OCI-M1 (cell line): ENCODE results near the gene MEGF11.

ENCODE experiments used
- DNase-seq: peaks from one replicate; lab custom pipeline; 2025; lab: John Stamatoyannopoulos, UW

The MEGF11 gene

DNA sequence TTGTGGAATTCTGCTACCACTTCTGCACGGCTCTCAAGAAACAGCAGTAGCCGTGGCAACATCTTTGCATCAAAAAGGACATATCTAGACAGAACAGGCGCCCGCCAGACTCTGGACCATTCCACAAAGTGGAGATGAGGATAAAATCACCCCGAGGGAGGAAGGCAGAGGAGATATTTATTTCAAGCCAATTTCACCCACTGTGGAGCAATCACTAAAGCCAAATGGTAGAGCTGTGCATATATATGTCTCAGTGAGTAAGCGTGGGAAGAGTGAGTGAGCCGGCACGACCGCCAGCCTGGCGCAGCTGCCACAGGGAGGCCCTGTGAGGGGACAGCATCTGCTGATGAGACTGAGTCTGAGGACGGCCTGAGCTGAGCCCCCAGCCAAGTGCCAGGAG is 111.3 kb downstream of the MEGF11 start:
- no peak for DNase-seq

DNA sequence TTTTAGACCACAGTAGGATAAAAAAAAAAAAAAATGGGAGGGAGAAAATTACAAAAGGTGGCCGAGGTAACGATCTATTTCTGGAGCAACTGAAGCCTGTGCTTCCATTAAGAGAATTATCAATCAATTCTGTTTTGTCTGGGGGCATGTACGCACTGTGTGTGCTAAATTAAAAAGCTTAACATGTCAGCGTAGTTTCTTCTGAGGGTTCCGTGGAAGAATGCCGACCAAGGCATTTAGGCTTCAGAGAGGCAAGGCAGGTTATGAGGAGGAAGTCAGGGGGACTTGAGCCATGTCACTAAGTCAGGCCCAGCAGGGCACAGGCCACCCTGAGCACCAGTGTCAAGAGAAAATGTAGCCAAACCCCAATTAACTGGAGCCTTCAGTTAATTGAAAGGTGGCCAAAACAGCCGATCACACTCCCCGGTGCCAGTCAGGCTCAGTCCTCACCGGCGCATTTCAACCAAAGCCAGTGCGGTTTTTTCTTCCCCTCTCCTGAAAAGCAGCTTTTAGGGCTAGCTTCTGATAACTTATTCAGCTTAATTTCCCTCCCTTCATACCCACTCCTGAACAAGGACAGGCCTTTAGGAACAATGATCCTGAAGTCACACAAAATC is 113.9 kb downstream of the MEGF11 start:
- no peak for DNase-seq

DNA sequence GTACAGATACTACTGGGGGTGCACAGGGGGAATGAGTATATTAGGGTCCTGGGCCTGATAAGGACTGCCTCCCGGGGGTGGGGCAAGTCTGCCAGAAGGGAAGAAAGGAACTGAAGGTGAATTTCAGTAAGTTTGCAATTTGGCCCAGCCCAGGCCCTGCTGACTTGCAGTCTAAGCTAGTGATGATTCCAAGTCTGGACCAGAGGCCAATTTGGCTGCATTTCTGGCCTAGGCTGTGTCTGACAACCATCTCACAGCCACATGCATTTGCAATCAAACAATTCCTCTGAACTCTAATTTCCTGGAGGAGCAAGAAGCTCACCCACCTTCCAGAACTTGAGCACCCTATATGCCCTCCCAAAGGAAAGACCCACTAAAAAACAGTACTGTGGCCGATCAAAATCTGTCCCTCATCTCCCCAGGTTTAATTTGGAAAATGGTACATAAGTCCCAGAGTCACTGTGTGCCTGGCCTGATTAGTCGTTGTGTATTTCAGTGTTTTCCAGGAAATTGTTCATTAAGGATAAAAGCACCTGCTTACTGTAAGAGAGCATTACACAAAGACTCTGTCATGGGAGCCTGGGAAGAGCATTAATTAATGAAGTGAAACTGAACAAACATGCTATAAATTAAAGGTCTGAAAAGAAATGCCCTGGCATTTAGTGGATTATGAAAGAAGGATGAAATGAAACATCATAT is 114.5 kb downstream of the MEGF11 start:
- no peak for DNase-seq

DNA sequence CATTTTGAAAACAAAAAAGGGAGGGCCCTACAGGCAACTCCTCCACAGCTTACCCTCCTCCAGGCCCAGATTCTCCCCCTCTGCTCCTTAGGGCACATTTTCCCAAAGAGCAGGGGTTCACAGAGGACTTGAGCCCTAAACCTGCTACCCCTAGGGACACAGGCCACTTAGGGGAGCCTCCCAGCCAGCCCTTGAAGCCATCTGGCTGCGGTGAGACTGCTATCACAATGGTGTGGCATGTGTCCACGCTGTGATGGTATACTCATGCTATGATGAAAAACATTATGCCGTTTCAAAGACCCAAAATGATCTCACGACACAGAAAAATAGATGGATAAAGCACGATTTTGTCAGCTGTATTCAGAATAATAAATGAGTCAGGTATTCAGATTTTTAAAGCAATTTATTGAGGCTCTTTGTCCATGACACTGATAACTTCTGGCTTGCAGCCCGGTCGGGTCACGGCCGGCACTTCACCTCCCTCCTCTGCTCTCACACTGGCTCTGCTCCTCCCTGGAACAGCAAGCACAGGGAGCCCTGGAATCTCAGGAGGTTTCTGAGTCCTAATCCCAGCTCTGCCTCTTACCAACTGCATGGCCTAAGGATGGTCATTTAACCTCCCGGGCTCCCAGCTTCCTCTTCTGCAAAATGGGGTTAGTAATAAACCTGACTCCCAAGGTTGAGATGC is 115.3 kb downstream of the MEGF11 start:
- DNase-seq, result no peak

DNA sequence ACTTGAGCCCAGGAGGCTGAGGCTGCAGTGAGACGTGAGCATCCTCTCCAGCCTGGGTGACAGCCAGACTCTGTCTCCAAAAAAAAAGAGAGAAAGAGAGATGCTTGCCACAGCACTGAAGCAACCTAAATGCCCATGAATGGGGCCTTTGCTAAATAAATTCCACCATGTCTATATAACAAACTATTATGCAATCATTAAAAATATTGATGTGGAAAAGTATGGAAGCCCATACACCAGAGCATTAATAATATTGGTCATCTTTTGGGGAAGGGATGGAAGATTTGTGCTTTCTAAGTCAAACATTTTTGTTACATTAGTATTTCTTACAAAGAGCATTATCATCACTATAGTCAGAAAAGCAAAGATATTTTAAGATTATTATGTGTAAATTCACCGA is 116.6 kb downstream of the MEGF11 start:
- no peak for DNase-seq

DNA sequence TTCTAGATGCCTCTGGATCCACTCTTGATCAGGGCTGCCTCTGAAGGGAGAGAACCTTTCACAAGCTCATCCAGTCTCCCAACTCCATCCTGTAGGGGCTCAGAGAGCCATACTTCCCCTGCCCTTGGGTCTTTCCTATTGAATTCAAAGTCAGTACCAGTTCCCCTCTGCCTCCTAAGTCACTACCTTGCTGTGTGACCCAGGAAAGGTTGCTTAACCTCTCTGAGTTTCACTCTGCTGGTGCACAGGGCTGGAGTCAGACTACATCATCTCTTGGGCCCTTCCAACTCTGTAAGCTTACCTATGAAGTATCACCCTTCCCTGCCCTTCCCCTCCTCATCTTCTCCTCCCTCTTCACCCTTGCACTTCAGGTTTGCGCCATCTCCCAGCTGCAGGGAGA is 117.9 kb downstream of the MEGF11 start:
- no peak for DNase-seq

DNA sequence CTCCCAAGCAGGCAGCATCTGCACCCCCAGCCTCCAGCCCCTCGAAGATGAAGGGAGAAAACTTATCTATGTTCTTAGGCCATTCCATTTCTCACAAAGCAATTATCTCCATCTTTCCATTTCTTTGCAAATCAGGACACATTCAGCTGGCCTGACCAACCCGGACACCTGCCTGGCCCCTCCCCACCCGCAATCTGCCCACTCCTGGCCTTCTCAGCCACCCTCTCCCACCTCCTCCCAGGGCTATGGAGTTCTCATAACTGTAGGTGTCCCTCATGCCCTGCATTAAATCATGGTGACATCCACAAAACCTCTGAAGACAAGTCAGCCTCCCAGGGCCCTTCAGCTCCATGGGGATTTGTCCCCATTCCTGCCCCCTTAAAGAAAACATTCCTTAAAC is 119.3 kb downstream of the MEGF11 start:
- DNase-seq, result no peak

DNA sequence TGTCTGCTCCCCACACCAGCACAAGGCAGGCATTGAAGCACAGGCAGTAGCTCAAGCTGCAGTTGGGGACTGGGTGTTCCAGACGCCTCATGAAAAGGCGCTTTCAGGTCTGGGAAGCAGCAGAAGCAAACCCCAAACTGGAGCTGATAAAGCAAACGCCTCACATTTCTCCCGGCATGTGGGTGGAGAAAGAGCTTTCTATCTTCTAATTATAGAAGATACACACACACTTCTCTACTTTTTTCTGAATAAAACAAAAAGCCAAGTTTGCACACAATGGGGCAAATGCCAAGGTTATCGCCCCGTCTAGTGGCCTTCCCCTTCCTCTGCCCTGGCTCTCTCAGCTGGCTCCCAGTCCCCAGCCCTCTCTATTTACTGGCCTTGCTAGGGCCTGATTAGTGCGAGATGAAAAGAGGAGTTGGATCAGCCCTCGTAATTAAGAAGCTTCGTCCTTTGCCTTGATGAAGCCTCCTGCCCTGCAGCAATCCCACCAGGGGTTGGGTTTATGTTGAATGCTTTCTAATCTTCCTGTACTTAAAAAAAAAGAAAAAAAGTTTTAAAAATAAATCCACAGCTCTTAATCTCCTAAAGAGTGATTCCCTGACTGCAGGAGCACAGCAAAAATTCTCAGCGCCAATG is 120.2 kb downstream of the MEGF11 start:
- DNase-seq, result no peak

DNA sequence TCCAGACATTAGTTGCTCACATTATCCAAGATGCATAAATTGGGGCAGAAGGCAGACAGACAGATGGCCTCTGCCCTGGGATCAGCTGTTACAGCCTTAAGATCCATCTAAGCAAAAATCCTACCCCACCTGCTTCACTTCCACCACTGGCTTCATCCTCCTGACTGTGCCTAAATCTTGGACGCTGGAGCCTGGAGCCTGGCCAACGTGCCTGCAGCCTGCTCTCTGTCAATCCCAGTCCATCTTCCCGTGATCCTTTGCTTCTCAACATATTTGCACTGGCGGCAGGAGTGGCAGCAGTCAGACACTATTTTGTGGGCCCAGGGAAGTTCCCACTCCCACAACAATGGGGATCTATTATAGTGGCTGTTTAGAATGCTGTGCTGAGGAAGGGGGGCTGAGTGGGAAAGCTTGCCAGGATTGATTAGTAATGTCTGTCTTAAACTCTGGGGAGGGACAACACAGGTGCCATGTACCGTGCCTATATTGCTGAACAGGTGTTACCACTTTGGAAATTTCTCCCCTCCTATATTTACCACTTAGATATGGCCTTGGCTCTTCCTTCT is 121.2 kb downstream of the MEGF11 start:
- DNase-seq, result no peak

DNA sequence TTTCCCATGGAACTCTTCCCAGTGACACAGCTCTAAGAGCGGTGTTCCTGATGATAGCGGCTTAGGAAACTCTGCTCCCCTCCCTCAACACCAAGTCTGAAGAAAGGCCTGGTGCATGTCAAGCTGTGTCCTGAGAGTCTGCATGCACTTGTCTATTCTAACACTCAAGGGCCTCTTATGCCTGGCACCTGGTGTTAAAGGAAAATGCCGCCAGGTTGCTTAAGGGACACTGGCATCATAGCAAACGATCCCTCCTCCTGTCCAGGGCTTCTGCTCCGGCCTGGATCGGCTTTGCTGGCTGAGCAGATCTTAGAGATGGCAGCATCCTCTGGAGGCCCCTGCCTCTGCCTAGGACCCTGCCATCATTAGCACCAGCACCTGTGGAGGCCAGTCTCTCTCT is 121.7 kb downstream of the MEGF11 start:
- no peak for DNase-seq

DNA sequence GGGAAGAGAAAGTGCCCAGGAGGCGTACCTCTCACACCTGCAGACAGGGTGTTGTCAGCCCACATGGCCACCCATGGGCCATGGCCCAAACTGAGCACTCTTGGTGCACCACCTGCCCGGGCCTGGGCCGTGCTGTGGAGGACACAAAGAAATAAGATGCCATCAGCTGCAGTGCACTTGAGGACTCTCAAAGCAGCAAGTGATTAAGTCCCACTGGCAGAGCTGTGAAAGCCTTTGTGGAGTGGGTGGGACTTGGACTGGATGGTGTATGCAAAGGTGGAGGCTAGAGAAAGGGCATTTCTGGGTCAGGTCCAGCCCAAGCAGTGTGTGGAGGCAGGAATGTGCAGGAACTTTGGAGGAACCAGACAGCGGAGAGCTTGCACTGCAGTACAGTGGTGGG is 122.3 kb downstream of the MEGF11 start:
- no peak for DNase-seq

DNA sequence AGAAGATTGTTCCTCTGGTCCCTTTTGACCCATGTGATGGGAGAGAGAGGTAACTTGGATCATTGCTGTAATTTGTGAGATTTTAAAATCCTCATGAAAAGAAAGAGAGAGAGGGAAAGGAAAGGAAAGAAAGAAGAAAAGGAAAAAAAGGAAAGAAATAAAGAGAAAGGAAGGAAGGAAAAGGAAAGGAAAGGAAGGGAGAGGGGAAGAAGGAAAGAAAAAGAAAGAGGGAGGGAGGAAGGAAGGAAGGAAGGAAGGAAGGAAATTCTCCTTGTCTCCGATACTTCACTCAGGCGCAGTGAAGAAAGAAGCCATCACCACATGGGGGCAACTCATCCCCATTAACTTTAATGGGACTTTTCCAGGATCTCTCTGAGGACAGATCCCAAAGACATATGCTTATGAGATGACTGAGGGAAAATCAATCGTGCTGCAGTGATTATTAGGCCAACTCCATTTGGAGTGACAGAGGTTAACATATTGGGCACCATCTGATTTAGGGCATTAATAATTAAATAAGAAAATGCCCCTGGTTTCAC is 123.0 kb downstream of the MEGF11 start:
- no peak for DNase-seq

DNA sequence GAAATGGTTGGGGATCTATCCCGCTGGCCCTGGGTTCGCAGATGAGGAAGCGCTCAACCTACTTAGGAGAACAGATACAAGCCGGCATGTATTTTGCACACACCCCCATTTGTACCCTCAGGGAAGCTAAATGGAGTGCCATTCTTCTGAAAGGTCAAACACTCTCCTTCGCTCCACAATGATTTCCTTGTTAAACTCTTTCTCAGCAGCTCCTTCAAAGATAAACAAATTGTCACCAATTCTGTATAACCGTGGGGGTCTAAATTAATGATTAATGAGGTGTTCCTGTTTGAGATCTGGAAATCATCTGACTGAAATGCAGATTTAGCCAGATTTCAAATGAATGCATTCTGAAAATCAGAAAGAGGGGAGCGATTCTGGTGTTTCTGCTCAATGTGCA is 124.0 kb downstream of the MEGF11 start:
- no peak for DNase-seq

DNA sequence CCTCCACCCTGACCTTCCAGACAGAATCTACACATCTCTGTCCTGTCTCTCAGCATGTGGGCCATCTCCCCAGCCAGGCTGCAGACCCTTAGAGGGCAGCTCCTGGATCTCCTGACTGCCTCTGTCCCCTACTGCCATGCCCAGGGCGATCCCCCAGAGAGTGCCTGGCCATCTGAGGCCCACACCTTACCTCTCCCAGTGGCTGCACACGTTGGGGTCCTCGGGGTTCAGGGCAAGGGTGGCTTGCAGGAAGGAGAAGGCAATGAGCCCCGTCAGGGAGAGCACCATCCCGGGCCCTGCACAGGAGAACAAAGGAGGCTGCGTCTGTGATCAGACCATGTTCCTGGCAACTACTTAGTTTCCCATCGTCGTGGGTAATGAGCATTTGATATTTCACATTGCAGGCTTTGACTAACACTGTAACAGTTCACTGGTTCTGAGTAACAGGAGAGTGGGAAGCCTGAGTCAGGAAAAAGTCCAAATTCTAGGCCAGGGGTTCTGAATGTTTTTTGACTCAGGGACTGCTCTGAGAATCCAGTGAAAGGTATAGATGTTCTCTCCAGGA is 125.4 kb downstream of the MEGF11 start:
- no peak for DNase-seq

DNA sequence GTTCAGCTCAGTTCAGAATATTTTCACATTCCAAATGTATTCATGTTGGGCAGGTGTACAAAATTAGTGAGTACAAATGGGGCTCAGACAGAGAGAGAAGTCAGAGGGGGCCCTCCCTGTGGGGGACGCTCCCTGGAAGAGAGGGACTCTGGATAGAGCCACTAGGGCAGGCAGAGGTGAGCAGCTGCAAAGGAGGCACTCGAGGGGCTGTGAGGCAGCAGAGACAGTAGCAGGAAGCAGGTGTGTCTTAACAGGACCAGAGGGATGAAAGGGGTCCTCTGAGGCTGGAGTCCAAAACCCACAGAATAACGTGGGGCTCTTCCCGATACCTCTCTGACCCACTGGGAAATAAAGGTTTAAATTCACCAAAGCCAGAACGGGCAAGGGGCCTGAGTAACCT is 127.1 kb downstream of the MEGF11 start:
- no peak for DNase-seq

DNA sequence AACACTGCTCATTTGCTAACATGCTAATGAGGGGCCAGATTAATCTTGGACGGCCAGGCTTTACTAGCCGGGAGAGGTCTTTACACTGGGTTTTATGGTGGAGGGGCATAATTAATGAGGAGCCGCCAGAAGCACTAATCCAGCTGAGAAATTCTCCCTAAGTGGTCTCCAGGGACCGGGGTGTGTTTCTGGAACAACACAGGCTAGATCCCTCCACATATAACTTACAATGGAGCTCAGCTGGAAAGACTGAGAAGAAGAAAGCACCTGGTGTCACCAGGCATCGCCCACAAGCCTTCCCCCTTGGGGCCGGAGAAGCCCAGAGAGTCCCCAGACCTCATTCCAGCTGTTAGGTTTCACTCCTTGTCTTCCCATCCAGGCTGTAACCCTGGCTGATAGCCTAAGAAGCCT is 127.5 kb downstream of the MEGF11 start:
- DNase-seq, result no peak

DNA sequence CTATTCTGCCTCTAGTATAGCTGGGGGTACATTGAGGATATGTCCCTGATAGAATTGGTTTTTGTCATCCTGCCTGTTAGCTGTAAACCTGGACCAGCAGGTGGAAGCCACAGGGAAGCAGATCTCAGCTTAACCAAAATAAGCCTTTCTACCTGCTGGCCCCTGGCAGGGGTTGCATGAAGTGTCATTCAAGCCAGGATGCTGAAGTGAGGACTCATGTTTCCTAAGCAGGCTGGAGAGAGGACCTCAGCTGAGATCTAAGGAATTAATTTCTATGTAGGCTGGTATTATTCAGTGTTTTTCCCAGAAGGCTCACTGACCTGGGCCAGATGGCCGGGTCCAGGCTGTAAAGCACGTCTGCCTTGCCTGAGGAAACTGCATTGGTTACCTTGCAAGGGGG is 128.9 kb downstream of the MEGF11 start:
- no peak for DNase-seq

DNA sequence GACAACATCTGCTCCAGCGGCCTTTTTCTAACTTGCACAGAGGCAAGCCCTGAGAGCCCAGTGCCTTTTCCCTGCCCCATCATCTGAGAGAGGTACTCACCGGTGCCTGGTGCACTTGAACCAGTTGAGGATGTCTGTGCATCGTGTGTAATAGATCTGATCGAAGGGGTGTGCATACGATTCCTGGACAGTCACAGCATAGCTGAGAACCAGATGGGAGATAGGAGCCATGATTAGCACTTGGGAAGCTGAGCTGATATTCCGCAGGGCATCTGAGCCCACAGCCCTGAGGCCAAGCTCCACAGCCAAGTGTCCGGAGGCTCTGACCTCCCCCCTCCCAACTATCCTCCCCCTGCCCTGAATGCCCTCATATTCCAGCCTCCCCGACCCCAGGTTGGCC is 129.8 kb downstream of the MEGF11 start:
- DNase-seq, result no peak

DNA sequence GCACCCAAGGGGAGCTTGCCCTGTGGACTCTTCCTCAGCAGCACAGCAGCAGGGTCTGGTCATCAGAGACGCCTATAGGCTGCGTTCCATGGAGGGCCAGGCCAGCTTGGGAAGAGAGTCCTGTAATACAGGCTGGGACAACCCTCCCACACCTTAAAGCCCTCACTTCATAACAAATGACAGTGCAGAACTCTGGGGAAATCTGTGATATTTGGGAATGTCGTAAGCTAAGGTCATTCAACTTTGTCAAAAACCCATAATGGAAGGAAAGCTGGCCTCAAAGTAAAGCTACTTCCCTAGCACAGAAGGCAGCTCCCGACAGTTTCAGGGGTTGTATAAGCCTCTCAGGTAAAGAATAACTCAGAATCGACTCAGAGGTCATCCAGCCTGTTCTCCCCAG is 133.1 kb downstream of the MEGF11 start:
- no peak for DNase-seq

DNA sequence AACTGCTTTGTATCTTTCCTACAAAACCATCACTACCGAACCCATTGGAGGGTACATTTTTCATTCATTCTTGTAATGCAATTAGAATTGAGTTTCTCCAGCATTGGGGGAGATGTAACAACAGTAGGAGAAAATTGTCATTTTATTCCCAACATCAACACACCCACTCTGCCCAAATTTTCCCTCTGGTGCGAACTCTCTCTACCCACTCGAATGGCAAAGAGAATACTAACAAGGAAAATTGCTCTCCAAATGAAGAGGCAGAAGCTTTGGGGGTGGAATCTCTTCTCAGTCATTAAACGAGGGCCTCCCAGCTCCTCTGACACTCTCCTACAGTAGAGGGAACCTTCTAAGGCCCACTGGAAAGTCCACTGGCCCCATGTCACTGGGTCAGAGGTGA is 135.7 kb downstream of the MEGF11 start:
- DNase-seq, result no peak

DNA sequence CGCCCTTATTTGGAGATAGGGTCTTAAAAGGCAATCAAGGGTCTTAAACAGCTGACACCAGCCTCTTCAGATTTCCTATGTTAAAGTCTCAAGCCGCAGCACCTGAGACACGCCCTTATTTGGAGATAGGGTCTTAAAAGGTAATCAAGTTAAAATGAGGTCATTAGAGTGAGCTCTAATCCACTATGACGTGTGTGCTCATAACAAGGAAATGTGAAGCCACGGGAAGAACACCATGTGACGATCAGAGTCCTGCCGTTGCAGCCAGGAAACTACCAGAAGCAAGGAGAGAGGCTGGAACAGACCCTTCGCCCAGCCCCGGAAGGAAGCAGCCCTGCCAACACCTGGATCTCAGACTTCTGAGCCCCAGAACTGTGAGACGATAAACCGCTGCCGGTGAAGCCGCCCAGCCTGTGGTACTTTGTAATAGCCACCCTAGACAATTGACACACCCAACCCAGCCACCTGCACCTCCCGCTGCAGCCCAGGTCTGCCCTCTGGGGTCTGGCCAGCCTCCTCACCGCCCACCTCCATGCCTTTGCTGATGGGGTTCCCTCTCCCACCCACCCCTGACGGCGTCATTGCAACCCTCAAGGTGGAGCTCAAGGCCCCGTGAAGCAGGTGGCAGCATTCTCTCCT is 137.9 kb downstream of the MEGF11 start:
- DNase-seq, result no peak
